Measurements from ENCODE around the gene OR8H2.
"Not testable (repeated sequence)": the region's sequence is repeated elsewhere in the genome, so short reads cannot be mapped to it uniquely, and the experiment has no call there.

OR8H2 gene, protein sequence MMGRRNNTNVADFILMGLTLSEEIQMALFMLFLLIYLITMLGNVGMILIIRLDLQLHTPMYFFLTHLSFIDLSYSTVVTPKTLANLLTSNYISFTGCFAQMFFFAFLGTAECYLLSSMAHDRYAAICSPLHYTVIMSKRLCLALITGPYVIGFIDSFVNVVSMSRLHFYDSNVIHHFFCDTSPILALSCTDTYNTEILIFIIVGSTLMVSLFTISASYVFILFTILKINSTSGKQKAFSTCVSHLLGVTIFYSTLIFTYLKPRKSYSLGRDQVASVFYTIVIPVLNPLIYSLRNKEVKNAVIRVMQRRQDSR

DNA sequence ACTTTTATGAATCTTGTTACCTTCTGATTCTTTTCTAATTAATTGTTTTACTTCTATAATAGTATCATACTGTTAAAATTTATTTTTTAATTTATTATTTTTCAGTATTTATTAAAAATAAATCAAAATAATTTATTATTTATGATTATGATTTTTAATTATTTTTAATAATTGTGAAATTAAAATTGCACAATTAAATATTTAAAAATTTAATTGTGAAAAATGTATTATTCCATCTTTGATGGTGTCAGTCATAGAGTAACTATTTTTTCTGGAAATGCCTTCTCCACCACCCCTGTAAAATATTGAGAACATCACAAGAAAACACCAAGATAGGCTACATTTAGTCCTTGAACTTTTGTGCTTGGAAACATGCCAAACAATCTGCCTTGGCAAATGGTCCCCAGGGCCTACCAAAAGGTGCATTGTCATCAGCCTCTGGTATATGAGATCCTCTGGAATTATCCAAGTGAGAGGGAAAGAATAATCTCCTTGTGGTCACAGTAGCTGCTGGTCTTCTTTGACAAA, at the start of gene OR8H2:
Gene OR8H2, plus strand, starts transcription at position 478 of the 528 bp plus-strand sequence. CDS start 1,356 bp downstream, outside the sequence.
- FAIRE-seq (no peak), DNase-seq (ENCODE audit: insufficient read length, low spot score) (no peak)

DNA sequence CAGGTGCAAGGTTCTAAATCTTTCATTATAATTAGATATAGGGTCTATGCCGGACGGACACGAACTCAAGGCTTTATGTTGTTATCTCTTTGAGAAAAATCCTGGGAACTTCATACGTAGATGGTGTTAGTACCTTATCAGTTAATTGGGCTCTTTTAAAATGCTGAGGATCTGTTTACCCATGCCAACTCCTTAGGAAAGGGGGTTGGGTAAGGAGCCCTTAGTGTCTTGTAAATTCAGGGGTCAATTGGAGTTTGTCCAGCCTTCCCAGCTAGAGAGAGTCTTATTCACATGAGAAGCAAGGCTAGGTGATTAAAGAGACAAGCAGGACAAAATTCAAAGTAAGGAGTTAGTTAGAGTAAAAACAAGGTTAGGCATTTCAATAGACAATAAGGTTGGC, 47.1 kb upstream of the OR8H2 start:
- not testable (repeated sequence) for FAIRE-seq; DNase-seq (ENCODE audit: insufficient read length, low spot score)

DNA sequence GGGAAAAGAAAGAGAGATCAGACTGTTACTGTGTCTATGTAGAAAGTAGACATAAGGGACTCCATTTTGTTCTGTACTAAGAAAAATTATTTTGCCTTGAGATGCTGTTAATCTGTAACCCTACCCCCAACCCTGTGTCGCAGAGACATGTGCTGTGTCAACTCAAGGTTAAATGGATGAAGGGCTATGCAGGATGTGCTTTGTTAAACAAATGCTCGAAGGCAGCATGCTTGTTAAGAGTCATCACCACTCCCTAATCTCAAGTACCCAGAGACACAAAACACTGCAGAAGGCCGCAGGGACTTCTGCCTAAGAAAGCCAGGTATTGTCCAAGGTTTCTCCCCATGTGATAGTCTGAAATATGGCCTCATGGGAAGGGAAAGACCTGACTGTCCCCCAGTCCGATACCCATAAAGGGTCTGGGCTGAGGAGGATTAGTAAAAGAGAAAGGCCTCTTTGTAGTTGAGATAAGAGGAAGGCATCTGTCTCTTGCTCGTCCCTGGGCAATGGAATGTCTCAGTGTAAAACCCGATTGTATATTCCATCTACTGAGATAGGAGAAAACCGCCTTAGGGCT, 45.7 kb upstream of the OR8H2 start:
- DNase-seq (ENCODE audit: insufficient read length, low spot score); FAIRE-seq: not testable (repeated sequence)

DNA sequence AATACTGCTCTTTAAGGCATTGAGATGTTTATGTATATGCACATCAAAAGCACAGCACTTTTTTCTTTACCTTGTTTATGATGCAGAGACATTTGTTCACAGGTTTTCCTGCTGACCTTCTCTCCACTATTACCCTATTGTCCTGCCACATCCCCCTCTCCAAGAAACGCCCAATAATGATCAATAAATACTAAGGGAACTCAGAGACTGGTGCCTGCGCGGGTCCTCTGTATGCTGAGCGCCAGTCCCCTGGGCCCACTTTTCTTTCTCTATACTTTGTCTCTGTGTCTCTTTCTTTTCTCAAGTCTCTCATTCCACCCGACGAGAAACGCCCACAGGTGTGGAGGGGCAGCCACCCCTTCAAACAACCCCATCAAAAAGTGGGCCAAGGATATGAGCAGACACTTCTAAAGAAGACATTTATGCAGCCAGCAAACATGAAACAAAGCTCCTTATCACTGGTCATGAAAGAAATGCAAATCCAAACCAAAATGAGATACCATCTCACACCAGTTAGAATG, 45.2 kb upstream of the OR8H2 start:
- DNase-seq (ENCODE audit: insufficient read length, low spot score); FAIRE-seq: not testable (repeated sequence)

DNA sequence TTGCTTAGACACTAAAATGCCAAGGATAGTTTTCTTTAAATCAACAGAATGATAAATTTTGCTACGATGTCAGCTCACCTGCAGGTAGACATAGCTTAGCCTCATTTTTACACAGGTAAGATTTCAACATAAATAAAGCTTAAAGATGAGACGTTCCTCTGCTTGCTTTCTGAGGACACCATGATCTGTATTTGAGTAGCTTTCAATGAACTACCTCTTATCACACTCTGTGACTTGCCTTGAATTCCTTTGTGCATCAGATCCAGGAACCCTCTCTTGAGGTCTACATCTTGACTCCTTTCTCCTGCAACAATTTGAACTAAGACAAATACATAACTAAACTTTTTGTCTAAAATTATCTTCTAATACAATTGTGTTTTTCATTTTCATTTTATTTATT, 36.5 kb upstream of the OR8H2 start:
- FAIRE-seq = no peak

DNA sequence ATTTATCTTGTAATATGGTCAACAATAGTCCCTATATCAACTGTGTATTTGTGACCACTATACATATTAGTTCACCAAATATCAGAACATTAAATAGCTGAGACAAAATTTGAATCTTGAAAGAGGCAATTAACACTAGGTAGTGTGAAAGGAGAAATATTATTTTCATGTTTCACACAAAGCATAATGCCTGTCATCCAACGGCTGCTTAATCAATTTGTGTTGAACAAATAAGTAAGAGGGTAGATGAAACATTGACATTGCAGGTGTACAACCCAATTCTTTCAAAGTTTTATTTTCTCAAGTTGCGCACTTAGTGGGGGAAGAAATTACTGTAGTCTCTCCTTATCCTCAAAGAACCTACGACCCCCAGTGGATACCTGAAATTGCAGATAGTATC, 13.8 kb upstream of the OR8H2 start:
- no peak for FAIRE-seq
- no peak for DNase-seq (ENCODE audit: insufficient read length, low spot score)

More for the DNA sequence above, 36.5 kb upstream of the OR8H2 start:
- no peak for DNase-seq (ENCODE audit: insufficient read length, low spot score)

DNA sequence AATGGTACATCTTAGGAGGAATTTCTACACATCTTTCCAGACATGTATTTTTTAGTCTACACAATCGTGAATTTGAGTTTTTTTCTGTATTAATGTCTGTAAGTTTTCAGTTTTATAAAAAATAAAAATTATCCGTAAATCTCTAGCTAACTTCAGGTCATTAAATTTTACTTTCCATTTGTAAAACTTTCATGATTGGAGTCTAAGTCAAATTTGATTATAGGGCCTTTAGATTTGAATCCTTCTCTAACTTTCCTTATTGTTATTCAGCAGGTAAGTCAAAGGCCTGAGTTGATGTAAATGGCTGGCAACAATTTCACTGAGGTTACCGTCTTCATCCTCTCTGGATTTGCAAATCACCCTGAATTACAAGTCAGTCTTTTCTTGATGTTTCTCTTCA, 10.5 kb upstream of the OR8H2 start, which contains the start of gene OR8I2:
Gene OR8I2, plus strand, starts transcription at position 301 of the 400 bp plus-strand sequence. Its CDS starts 0 bp downstream, at position 301.
- no peak for FAIRE-seq
- no peak for DNase-seq (ENCODE audit: insufficient read length, low spot score)

DNA sequence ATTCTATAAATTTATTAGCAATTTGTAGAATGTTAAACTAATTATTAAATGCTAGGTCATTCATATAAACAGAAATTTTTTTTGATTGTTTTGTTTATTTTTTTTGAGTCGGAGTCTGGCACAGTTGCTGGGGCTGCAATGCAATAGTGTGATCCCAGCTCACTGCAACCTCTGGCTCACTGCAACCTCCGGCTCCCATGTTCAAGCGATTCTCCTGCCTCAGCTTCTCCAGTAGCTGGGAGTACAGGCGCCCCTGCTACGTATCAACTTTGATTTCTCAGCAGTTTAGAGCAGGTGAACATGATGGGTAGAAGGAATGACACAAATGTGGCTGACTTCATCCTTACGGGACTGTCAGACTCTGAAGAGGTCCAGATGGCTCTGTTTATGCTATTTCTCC, 18.6 kb downstream of the OR8H2 start, which contains the start of gene OR8H3:
Gene OR8H3, plus strand, starts transcription at position 301 of the 400 bp plus-strand sequence. Its CDS starts 0 bp downstream, at position 301.
- FAIRE-seq (no peak), DNase-seq (ENCODE audit: insufficient read length, low spot score) (no peak)

DNA sequence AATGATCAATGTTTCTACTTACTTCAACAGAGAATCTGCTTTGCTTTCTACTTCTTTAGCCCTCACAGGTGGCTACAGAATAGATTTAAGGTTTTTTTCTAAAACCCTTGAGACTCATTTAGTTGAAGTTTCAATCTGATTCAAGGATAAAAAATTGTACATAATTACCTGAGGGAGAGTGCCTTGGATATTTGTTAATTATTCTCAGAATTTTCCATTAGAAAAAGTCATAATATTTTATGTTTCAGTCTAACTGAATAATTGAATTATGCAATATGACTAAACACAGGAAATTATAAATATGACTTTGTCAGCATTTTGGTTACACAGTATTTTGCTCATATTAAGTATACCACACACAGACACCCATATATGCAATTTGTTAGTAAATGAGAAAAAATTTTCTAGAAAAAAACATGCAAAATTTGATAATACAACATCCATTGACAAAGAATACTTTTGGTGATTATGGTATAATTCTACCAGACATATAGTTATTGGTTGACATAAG, 36.7 kb downstream of the OR8H2 start, which contains the start of gene OR8J3:
Gene OR8J3, minus strand, starts transcription at position 51 of the 511 bp plus-strand sequence. CDS start 2,483 bp downstream, outside the sequence.
- no peak for FAIRE-seq
- DNase-seq (ENCODE audit: insufficient read length, low spot score) = no peak

DNA sequence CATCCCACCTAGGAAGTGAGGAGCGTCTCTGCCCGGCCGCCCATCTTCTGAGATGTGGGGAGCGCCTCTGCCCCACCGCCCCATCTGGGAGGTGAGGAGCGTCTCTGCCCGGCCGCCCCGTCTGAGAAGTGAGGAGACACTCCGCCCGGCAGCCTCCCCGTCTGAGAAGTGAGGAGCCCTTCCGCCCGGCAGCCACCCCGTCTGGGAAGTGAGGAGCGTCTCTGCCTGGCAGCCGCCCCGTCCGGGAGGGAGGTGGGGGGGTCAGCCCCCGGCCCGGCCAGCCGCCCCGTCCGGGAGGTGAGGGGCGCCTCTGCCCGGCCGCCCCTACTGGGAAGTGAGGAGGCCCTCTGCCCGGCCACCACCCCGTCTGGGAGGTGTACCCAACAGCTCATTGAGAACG, 40.2 kb downstream of the OR8H2 start:
- FAIRE-seq; DNase-seq (ENCODE audit: insufficient read length, low spot score): not testable (repeated sequence)

DNA sequence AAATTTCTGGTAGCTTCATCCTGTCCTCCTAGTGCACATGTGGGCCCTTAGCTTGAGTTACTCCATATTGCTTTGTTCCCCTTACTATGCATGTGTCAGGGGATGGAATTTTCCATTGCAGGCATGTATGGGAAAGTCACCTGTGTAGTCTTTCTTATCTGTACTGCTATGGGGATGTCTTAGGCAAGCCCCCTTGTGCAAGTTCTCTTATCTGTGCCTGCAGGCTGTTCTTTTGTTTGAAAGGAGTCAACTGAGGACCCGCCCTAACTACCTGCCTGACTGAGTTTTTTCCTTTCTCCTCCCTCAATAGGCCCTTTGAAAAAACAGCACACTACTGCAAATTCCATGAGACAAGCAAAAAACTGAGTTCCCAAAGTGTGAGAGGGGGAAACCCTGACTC, 47.9 kb downstream of the OR8H2 start:
- DNase-seq (ENCODE audit: insufficient read length, low spot score) = no peak

DNA sequence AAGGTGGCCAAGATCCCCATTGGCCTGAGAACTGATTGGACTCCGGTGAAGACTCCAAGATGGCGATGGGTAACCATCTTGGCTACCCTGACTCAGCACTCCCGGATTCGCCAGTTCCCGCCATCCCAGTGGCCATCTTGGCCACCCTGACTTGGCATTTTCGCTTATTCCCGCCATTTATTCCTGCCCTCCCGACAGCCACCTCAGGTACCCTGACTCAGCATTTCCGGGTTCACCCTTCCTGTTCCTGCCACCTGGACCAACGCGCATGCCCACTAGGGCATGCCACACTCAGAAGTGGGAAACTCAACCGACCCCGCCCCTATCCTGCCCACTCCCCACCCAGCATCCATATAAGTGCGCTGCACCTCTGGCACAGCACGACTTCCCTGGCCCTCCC, 48.8 kb downstream of the OR8H2 start:
- FAIRE-seq (no peak), DNase-seq (ENCODE audit: insufficient read length, low spot score) (no peak)

More for the DNA sequence above, 47.9 kb downstream of the OR8H2 start:
- FAIRE-seq = no peak
